HG02759 (cell line): ENCODE measurements around the gene TMEM119.
"Not testable (repeated sequence)": the region's sequence is repeated elsewhere in the genome, so short reads cannot be mapped to it uniquely, and the experiment has no call there.

Experiments
- ATAC-seq: cut with Tn5 transposase; IDR thresholded peaks from one replicate; pipeline ENCODE4 v1.9.1; 2021; ENCODE audit warnings: mild to moderate bottlenecking, moderate library complexity; ENCODE audit not compliant: unreplicated experiment

The TMEM119 gene

DNA sequence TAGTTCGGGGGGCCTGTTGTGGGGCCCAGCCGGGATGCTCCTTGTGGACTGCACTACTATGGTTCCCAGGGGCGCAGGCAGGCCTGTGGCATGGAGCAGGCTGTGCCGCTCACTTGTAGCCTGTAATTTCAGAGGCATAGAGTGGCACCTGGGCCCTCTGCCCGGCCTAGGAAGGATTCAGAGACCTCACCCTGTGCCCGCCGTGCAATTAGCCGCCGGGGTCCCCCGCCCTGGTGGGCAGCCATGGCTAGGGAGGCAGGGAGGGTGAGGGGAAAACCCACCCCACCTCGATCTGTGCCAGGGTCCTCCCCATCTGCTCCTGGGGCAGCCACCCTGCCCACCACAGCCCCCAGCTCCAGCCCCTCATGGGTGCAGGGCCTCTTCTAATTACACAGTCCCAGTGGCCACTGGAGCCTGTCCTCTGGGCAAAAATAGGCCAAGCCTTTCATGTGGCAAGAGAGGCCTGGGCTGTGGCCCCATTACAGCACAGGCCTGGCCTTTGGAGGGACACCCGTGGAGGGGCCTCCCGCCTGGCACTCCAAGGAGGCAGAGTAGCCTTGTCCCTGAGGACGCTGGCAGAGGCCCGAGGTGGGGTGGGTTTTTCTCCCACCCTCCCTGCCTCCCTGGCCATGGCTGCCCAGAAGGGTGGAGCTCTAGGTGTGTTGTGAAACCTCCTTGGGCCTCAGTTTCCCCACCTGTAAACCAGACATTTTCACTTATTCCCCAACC is 5.3 kb upstream of the TMEM119 start:
- ATAC-seq = no peak

- no peak for ATAC-seq
These were observed 4.4 kb upstream of the TMEM119 start for GRCh38 chr12:108602209-108602705.

DNA sequence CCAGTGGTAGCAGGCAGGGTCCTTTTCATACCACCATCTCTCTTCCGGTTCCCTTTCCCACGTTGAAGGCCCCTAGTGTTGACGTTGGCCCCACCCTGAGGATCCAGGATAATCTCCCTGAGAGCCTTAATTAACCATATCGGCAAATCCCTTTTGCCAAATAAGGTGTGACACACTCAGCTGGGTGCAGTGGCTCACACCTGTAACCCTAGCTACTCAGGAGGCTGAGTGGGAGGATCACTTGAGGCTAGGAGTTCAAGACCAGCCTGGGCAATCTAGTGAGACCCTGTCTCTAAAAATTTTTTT is 2.8 kb upstream of the TMEM119 start:
- no peak for ATAC-seq

GRCh38 chr12:108599948-108600701 is 2.2 kb upstream of the TMEM119 start:
- ATAC-seq = no peak

DNA sequence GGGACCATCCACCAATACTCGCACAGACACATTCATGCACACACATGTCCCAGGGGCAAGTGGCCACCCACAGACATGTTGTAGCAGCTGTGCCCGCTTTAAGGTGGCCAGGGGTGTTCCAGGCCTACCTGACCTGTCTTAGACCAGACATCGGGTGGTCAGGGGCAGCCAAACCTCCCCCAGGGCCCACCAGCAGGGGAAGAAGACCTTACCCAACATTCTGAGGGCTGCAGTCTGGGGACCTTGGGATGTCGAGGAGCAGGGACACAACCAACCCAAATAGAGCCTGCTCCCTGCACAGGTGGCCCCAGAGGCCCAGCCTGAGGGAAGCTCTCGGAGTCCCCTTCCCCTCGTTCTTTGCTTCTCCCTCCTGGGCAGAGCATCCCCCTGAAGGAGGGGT is 1.7 kb upstream of the TMEM119 start:
- no peak for ATAC-seq

DNA sequence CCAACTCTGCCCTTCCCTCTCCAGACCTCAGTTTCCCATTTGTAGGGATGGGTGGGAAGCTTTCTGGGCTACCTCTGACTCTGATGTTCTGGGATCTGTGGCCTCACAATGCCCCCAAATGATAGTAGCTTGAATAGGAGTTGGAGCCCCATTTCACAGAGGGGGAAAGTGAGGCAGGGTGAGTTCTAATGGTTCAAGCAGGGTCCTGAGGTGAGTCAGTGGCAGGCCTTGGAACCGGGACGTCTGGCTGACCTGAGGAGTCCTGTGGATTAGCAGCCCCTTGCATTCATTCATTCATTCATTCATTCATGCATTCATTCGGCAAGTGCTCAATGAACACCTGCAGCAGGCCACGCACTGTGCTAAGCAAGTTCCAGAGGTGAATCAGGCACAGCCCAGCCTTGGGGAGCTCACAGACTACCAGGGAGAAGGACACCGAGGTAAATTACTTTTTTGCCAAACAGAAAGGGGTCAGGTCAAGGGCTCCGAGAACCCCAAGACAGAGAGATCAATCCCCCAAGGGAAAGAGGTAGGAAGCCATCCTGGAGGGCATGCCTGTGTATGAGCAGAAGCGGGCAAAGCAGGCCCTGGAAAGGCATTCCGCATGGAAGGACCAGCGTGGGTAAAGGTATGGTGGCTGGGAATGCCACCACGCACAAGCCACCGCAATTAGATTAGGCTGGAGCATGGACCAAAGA is 818 bp upstream of the TMEM119 start:
- no peak for ATAC-seq

GRCh38 chr12:108596854-108597558 is 878 bp downstream of the TMEM119 start:
- ATAC-seq = no peak

GRCh38 chr12:108595711-108596647 is 1.9 kb downstream of the TMEM119 start:
- no peak for ATAC-seq

DNA sequence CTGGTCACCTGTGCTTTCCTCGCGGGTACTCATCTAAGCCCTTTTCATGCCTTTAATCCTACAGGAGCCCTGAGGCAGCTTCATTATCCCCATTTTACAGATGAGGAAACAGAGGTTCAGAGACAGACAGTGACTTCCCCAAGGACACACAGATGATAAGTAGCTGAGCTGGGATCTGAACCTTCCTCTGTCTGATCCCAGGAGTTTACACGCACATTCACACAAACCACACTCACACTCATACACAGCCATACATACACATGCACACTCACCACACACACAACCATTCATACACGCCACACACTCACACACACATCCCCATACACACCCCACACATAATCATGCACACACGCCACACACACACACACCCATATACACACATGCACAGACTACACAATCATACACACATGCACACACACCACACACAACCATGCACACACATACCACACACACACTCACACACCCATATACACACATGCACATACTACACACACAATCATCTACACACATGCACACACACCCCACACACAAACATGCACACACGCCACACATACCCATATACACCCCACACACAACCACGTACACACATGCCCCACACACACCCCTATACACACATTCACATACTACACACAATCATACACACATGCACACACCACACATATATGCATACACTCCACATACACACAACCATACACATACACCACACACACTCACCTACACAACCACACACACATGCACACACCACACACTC is 2.7 kb downstream of the TMEM119 start:
- no peak for ATAC-seq

DNA sequence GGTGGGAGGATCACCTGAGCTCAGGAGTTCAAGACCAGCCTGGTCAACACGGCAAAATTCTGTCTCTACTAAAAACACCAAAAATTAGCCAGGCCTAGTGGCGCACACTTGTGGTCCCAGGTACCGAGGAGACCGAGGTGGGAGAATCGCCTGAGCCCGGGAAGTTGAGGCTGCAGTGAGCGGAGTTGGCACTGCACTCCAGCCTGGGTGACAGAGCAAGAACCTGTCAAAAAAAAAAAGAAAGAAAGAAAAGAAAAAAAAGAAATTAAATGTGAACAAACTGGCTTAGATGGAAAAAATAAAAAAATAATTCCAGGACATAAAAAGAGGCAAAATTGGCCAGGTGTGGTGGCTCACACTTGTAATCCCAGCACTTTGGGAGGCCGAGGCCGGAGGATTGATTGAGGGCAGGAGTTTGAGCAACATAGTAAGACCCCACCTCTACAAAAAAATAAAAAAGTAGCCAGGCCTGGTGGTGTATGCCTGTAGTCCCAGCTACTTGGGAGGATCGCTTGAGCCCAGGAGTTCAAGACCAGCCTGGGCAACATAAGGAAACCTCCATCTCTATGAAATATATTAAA is 3.5 kb downstream of the TMEM119 start:
- no peak for ATAC-seq

- no peak for ATAC-seq
These were observed 5.6 kb downstream of the TMEM119 start for GRCh38 chr12:108592033-108592909.

- ATAC-seq = no peak
These were observed 6.5 kb downstream of the TMEM119 start for GRCh38 chr12:108591267-108591980.

DNA sequence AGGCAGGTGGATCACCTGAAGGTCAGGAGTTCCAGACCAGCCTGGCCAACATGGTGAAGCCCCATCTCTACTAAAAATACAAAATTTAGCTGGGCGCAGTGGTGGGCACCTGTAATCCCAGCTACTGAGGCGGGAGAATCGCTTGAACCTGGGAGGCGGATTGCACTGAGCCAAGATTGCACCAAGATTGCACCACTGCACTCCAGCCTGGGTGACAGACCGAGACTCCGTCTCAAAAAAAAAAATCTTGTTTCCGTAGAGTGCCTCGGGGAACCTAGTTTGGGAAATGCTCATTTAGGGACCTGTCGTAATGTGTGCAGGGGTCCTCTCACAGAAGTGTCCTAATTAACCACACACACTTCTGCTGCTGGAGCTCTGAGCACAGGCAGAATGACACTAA is 7.4 kb downstream of the TMEM119 start:
- not testable (repeated sequence) for ATAC-seq

DNA sequence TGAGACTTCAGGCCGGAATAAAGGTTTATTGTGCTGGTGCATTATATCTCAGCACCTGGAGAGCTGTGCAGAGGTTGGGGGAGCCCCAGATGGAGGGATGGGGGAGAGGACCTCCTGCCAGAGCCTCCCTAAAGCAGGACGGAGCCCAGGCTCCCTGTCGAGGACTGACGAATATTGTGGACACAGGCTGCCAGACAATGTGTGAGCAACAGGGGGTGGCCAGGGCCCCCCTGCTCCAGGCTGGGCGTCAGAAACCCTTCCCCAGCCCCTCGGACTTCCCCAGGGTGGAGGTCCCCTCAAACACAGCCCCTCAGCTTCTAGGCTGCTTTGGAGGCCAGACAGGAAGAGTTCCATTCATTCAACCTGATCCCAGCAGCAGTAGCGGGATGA is 8.0 kb downstream of the TMEM119 start:
- no peak for ATAC-seq

DNA sequence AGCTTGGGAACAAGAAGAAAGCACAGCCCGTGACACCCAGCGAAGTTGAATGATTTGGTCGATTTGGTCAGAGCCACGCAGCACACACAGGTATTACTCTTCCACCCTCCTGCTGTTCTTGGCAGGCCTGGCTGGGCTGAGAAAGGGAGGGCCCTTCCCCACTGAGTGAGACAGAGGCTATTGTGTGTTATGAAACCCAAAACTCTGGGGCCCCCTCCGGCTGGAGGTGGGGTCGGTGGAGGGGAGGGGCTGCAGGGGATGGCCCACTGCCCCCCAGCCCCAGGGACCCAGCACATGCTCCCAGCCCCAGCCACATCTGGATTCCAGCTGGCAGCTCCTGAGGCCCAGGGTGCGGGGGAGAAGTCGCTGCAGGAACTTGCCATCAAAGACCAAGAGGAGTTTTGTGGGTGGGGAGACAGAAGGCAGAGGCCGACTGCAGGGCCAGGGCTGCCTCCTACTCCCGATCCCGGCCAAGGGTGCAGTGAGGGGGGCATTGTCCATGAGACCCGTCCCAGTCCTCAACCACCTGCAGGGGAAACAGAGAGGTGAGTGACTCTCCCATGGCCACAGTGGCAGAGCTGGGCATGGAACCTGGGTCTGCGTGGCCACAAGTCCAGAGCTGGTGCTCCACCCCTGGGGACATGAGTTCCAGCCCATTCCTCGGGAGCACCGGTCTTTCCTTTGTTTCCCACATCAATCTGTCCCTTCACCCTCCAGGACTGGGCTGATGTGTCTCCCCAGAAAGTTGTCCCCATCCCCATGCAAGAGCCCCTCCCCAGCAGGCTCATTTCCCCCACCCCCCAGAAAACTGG is 8.7 kb downstream of the TMEM119 start:
- no peak for ATAC-seq

DNA sequence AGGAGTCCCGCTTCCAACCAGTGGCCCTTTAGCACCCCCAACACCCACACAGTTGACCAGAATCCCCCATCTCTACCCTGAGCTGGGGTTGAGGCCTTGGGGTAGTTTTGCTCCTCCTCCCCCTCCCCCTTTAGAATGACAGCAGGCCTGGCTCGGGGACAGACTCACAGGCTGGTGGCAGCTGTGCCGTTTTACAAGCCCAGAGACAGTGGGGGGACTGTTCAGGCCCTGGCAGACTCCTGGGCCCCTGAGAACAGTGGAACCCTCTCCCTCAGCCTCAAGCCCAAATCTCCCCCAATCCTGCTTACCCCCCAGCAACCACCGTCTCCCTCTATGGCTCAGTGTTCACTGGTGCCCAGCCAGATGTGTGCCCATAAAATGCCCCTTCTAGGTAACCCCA is 10.1 kb downstream of the TMEM119 start:
- ATAC-seq = no peak

DNA sequence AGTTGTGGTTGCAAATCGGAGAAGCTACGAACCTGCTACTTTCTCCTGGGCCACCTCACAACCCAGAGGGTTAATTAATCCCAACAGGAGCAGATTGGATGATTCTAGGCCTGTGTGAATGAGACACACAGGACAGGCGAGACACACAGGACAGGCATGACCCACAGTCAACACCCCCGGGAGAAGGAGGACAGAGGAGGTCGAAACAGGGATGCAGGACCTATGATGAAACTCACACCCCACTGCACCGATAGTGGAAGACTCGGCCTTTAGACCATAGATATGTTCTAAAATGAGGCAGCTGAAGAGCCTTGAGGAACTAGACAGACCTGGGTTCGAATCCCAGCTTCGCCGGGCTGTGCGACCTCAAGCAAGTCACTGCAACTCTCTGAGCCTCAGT is 11.6 kb downstream of the TMEM119 start:
- no peak for ATAC-seq
